ENCODE data around the gene FES. TPM values are rescaled to one million over a fixed set of nuclear protein-coding genes. Genes with fewer than 3 reads are reported as not detected.

FES gene
- polyA plus RNA-seq, 2 of the 4 experiments (the other 2 are of a cell fraction) = 0.39 to 0.50 TPM

DNA sequence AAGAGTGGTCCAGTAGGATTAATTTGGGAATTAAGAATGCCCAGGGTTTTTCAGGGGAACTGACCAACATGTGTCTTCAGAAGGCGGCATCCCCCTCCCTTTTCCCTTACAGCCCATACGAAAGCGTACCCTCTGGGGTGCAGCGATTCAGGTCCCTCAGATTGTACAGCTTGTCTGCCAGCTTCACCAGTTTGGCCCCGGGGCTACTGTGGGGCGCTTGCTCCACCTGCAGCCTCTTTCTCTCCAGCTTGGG, 47.2 kb downstream of the FES start:
- TF ChIP-seq GATA3 (IDR thresholded peaks at IDR 0.05; ENCODE audit: borderline replicate concordance) = no peak
- TF ChIP-seq, protein P1, sequence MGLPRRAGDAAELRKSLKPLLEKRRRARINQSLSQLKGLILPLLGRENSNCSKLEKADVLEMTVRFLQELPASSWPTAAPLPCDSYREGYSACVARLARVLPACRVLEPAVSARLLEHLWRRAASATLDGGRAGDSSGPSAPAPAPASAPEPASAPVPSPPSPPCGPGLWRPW (IDR thresholded peaks at IDR 0.05) = no peak
- no peak for TF ChIP-seq RNF2 (IDR thresholded peaks at IDR 0.05; ENCODE audit: borderline replicate concordance, low read depth)
- TF ChIP-seq, protein P2, sequence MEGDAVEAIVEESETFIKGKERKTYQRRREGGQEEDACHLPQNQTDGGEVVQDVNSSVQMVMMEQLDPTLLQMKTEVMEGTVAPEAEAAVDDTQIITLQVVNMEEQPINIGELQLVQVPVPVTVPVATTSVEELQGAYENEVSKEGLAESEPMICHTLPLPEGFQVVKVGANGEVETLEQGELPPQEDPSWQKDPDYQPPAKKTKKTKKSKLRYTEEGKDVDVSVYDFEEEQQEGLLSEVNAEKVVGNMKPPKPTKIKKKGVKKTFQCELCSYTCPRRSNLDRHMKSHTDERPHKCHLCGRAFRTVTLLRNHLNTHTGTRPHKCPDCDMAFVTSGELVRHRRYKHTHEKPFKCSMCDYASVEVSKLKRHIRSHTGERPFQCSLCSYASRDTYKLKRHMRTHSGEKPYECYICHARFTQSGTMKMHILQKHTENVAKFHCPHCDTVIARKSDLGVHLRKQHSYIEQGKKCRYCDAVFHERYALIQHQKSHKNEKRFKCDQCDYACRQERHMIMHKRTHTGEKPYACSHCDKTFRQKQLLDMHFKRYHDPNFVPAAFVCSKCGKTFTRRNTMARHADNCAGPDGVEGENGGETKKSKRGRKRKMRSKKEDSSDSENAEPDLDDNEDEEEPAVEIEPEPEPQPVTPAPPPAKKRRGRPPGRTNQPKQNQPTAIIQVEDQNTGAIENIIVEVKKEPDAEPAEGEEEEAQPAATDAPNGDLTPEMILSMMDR (IDR thresholded peaks at IDR 0.05) = no peak; the same call in 2 of the 3 replicates
- TF ChIP-seq, protein P3, sequence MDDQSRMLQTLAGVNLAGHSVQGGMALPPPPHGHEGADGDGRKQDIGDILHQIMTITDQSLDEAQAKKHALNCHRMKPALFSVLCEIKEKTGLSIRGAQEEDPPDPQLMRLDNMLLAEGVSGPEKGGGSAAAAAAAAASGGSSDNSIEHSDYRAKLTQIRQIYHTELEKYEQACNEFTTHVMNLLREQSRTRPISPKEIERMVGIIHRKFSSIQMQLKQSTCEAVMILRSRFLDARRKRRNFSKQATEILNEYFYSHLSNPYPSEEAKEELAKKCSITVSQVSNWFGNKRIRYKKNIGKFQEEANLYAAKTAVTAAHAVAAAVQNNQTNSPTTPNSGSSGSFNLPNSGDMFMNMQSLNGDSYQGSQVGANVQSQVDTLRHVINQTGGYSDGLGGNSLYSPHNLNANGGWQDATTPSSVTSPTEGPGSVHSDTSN (IDR thresholded peaks at IDR 0.05) = no peak
- TF ChIP-seq, protein P4, sequence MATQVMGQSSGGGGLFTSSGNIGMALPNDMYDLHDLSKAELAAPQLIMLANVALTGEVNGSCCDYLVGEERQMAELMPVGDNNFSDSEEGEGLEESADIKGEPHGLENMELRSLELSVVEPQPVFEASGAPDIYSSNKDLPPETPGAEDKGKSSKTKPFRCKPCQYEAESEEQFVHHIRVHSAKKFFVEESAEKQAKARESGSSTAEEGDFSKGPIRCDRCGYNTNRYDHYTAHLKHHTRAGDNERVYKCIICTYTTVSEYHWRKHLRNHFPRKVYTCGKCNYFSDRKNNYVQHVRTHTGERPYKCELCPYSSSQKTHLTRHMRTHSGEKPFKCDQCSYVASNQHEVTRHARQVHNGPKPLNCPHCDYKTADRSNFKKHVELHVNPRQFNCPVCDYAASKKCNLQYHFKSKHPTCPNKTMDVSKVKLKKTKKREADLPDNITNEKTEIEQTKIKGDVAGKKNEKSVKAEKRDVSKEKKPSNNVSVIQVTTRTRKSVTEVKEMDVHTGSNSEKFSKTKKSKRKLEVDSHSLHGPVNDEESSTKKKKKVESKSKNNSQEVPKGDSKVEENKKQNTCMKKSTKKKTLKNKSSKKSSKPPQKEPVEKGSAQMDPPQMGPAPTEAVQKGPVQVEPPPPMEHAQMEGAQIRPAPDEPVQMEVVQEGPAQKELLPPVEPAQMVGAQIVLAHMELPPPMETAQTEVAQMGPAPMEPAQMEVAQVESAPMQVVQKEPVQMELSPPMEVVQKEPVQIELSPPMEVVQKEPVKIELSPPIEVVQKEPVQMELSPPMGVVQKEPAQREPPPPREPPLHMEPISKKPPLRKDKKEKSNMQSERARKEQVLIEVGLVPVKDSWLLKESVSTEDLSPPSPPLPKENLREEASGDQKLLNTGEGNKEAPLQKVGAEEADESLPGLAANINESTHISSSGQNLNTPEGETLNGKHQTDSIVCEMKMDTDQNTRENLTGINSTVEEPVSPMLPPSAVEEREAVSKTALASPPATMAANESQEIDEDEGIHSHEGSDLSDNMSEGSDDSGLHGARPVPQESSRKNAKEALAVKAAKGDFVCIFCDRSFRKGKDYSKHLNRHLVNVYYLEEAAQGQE (IDR thresholded peaks at IDR 0.05) = no peak
- TF ChIP-seq, protein P5, sequence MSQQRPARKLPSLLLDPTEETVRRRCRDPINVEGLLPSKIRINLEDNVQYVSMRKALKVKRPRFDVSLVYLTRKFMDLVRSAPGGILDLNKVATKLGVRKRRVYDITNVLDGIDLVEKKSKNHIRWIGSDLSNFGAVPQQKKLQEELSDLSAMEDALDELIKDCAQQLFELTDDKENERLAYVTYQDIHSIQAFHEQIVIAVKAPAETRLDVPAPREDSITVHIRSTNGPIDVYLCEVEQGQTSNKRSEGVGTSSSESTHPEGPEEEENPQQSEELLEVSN (IDR thresholded peaks at IDR 0.05; ENCODE audit: borderline replicate concordance, low read depth) = no peak
- CTCF ChIA-PET = interaction anchor here (0.5 to 16.4 kb wide), 50 partner anchors 8 to 781 kb away, joined by 3 to 536 read pairs (median 4); partner anchors contain the start of genes FES, MAN2A2, PRC1 and RCCD1
- peak overlapping the region; percentile 84 to 93 for H3K27ac ChIP-seq
- peak overlapping the region; percentile 69 for H3K4me3 ChIP-seq
- POLR2A ChIA-PET = interaction anchor here (0.5 to 2.8 kb wide), 7 partner anchors 23 to 312 kb away, joined by 3 to 20 read pairs (median 4); partner anchors contain the start of genes MAN2A2 and RCCD1
- peaks cover 33% of the 10 kb centered on the region for H3K4me1 ChIP-seq
- H3K4me2 ChIP-seq = peak overlapping the region; percentile 72
- ATAC-seq = no peak
- no peak for DNase-seq (ENCODE audit: low read depth in 1 of 2, low spot score in 1 of 2)
- no peaks in the 10 kb centered on the region for H3K9me3 ChIP-seq
- FAIRE-seq = no peak
- WGBS (ENCODE audit: missing lambda C conversion rate) = 20% methylated on average over 6 of the region's 6 CpGs

DNA sequence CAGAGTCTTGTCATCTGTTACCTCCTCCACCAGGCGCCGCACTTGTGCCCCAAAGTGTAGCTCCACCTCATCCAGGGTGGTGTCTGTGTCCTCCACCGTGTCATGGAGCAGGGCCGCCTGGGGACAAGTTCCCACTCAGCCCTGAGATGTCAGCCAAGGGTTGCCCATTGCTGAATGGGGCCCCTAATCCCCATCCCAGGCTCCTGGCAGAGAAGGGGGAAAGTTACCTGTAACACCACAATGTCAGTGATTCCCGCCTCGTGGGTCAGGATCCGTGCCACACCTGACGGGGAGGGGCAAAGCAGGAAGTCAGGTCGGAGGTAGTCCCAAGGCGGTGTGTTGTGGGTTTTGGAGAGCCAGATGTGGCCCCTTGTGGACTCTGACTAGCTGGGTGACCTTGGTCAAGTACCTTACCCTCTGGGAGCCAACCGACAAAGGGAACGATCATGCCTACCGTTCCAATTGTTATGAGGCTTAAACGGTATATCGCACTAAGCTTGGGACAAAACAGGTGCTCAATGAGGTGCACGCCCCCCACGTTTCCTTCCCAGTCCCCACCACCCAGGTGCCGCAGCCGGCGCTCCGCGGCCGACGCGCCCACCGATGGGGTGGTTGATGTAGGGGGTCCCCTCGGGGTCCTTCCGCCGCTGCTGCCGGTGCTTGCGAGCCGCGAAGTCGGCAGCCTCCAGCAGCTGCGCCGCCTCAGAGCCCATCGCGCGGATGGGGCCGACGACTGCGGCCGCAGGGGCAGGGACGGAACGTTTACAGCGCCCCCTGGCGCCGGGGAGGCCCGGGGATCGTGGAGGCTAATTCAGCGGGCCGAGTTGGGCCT, 47.7 kb downstream of the FES start, which contains the start of gene HDDC3:
Gene HDDC3, minus strand, starts transcription at position 722 of the 832 bp plus-strand sequence. Its CDS starts 9 bp downstream, at position 713.
- ATAC-seq (peak; percentile 67 to 77), DNase-seq (ENCODE audit: low read depth in 1 of 2, low spot score in 1 of 2) (peak; percentile 94 to 98), FAIRE-seq (no peak)
- CTCF ChIA-PET = interaction anchor here (0.5 to 16.4 kb wide), 71 partner anchors 9 to 790 kb away, joined by 3 to 536 read pairs (median 4); partner anchors contain the start of genes FES, MAN2A2, PRC1 and RCCD1
- under 1% methylated on average over 39 of the region's 52 CpGs for WGBS (ENCODE audit: missing lambda C conversion rate)
- peak within 1 kb of the TSS; percentile 84 to 93 for H3K27ac ChIP-seq
- POLR2A ChIA-PET = interaction anchor here (1.0 to 2.8 kb wide), 6 partner anchors 22 to 313 kb away, joined by 3 to 20 read pairs (median 4); partner anchors contain the start of genes MAN2A2 and RCCD1
- H3K4me2 ChIP-seq = peak within 1 kb of the TSS; percentile 72
- no peaks in the 10 kb centered on the region for H3K9me3 ChIP-seq
- peaks cover 35% of the 10 kb centered on the region for H3K4me1 ChIP-seq
- H3K4me3 ChIP-seq = peak within 1 kb of the TSS; percentile 69
- TF ChIP-seq, protein P4 (IDR thresholded peaks at IDR 0.05) = no peak; the same call in 1 of the 2 replicates
- TF ChIP-seq RFX5 (IDR thresholded peaks at IDR 0.05) (peak; percentile 72; the same call in 1 of the 2 replicates), NPAS2 (CRISPR knock-in tag; IDR thresholded peaks at IDR 0.05; ENCODE audit: borderline replicate concordance) (no peak; the same call in 1 of the 2 replicates), CHD2 (IDR thresholded peaks at IDR 0.05; ENCODE audit: low read length, partially characterized antibody) (no peak), JUN (IDR thresholded peaks at IDR 0.05) (peak; percentile 56 to 87; a peak in 4 of 5 replicates), PHF8 (IDR thresholded peaks at IDR 0.05; ENCODE audit: borderline replicate concordance, low read depth) (peak; percentile 74; the same call in 1 of the 2 replicates), KDM5A (IDR thresholded peaks at IDR 0.05) (peak; percentile 53), CBX2 (IDR thresholded peaks at IDR 0.05; ENCODE audit: borderline replicate concordance, low read depth) (no peak), FOSB (CRISPR knock-in tag; IDR thresholded peaks at IDR 0.05) (no peak), POLR2AphosphoS2 (conservative IDR thresholded peaks at IDR 0.05; ENCODE audit: low read length) (no peak), RARB (CRISPR knock-in tag; IDR thresholded peaks at IDR 0.05) (no peak), ZSCAN20 (CRISPR knock-in tag; IDR thresholded peaks at IDR 0.05) (no peak)
- TF ChIP-seq, protein P6, sequence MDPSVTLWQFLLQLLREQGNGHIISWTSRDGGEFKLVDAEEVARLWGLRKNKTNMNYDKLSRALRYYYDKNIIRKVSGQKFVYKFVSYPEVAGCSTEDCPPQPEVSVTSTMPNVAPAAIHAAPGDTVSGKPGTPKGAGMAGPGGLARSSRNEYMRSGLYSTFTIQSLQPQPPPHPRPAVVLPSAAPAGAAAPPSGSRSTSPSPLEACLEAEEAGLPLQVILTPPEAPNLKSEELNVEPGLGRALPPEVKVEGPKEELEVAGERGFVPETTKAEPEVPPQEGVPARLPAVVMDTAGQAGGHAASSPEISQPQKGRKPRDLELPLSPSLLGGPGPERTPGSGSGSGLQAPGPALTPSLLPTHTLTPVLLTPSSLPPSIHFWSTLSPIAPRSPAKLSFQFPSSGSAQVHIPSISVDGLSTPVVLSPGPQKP (IDR thresholded peaks at IDR 0.05; ENCODE audit: low read depth, low read length) = no peak
- TF ChIP-seq, protein P7, sequence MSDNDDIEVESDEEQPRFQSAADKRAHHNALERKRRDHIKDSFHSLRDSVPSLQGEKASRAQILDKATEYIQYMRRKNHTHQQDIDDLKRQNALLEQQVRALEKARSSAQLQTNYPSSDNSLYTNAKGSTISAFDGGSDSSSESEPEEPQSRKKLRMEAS (IDR thresholded peaks at IDR 0.05) = peak; percentile 84
